H54 (cell line): Measurements from ENCODE around the gene TMEM80.
"Not testable (repeated sequence)": the region's sequence is repeated elsewhere in the genome, so short reads cannot be mapped to it uniquely, and the experiment has no call there.

Source experiments
- DNase-seq: peaks from one replicate; pipeline ENCODE4 v3.0.0; 2011; ENCODE audit warnings: low spot score, mixed read lengths; ENCODE audit not compliant: insufficient read length
- FAIRE-seq: peaks from 3 replicates; lab custom pipeline; 2011; peaks lifted over from hg19 to GRCh38; lab: Jason Lieb, UNC
- POLR2A ChIP-seq: IDR thresholded peaks from 2 replicates; pipeline ENCODE4 v1.6.1; 2011; ENCODE audit warnings: low read depth, mild to moderate bottlenecking, low read length

TMEM80 gene

DNA sequence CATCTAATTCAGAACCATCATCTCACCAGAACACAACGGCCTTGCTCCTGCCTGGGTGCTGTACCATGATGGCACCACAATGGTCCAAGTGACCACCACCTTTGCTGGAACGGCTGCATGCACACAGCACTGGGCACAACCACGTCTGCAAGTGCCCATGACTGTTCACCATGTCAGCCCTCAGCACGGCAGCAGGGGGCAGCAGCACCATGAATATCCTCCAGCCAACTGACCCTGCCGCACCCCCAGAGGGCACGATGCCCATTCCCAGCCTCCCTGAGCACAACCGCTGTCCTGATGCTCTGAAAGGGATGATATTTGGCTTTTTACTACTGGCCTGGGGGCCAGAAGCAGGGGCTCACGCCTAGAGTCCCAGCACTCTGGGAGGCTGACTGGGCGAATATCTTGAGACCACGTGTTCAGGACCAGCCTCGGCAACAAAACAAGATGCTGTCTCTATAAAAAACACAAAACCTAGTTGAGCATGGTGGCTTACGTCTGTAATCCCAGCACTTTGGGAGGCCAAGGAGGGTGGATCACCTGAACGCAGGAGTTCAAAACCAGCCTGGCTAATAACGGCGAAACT, 32.8 kb upstream of the TMEM80 start:
- DNase-seq (peak; percentile 85), FAIRE-seq (no peak)
- no peak for TF ChIP-seq POLR2A

GRCh38 chr11:665062-665703, 30.4 kb upstream of the TMEM80 start:
- no peak for TF ChIP-seq POLR2A
- no peak for DNase-seq
- no peak for FAIRE-seq

DNA sequence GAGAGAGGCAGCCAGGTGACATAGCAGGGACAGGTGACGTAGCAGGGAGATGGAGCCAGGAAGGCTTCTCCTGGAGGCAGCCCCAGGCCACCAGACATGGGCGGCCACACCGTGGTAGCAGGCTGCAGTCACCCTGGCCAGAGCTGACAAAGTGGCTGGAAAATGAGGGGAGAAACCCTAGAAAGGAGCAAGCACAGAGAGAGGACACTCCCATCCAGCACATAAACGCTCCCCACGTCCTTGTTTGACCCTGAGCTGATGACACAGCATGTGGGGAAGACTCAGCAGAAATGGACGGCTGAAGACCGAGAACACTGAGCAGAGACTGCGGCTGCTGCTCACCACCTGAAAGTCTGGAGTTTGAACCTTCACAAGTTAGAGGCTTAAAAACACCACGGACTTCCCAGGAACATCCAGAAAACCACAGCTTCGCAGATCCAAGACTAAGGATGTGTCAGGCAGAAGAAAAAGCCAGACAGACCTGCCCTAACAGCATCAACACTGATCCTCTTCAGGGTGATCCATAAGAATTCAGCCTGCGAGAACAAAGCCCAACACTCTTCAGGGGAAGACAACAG, 29.8 kb upstream of the TMEM80 start:
- FAIRE-seq (no peak), DNase-seq (no peak)
- no peak for TF ChIP-seq POLR2A

GRCh38 chr11:673866-674265, 21.8 kb upstream of the TMEM80 start:
- DNase-seq (no peak), FAIRE-seq (no peak)
- no peak for TF ChIP-seq POLR2A

DNA sequence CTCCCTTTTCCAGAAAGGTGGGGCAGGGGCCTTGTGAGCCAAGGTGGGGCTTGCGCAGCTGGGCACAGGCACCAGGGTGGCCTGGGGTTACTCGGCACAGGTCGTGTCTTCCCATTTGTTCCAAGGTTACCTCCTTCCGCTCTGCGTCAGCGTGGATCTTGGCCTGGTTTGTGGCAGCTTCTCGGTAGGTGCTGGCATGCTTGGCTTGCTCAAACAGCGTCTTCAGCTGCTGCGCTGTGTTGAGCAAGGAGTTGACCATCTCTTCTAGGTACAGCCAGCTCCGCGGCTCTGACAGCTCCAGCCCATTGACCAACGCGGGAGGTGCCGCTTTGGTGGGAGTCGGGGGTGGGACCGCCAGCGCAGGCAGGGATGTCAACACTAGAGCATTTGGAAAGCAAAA, 21.2 kb upstream of the TMEM80 start:
- FAIRE-seq (no peak), DNase-seq (no peak)
- TF ChIP-seq POLR2A = no peak

DNA sequence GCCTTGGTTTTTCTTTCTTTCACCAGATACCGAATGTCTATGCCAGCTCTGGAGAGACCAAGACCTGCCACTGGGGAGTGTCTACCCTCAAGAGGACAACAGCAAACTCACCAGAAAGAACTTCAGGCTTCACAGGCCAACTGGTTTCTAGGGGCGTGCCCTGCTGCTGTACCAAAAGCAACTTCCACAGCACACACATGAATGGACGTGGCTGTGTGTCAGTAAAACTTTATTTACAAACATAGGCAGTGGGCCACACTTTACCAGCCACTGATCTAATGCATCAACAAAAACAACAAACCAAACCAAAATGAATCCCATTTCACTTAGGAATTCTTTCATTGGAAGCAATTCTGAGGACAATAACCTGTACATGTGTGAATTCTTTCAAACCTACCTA, 17.3 kb upstream of the TMEM80 start:
- TF ChIP-seq POLR2A = no peak
- DNase-seq (no peak), FAIRE-seq (no peak)

- DNase-seq = no peak
- FAIRE-seq = no peak
- no peak for TF ChIP-seq POLR2A
Measured at GRCh38 chr11:679271-680207, 16.1 kb upstream of the TMEM80 start.

DNA sequence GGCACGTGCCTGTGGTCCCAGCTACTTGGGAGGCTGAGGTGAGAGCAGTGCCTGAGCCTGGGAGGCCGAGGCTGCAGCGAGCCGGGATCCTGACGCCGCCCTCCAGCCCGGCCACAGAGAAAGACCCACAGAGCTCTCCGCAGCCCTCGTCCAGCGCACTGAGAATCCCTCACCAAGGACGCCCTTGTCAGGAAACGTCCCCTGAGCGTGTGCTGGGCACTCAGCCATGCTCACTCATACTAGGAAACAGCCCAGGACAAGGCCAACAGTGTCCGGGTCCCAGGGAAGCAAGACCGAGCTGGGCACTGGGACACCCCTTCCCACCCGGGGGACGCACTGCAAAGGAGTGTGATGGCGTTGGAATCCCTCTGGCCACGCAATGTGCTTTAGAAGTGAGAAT, 15.1 kb upstream of the TMEM80 start:
- TF ChIP-seq POLR2A = no peak
- no peak for DNase-seq
- FAIRE-seq = no peak

GRCh38 chr11:680970-681369, 14.6 kb upstream of the TMEM80 start:
- TF ChIP-seq POLR2A = no peak
- no peak for FAIRE-seq
- DNase-seq = no peak

GRCh38 chr11:686451-687243, 9.0 kb upstream of the TMEM80 start:
- no peak for TF ChIP-seq POLR2A
- DNase-seq (no peak), FAIRE-seq (no peak)

DNA sequence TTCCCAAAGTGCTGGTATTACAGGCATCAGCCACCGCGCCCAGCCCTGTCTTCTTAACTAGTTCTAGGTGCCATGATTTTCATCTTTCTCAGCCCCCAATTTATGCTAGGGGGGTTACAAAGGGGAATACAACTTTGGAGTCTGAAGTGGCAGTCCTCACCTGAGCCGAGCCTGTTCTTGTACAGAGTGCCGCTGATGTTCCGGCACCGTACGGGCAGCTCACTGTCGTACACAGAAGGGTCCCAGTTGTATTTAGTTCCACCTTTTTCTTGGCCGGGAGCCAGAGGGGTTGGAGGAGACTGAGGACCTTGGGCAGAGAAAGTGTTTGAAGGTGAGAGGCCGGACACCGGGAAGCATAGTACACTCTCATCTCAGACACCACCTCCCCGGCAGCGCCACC, 7.9 kb upstream of the TMEM80 start:
- DNase-seq (no peak), FAIRE-seq (no peak)
- TF ChIP-seq POLR2A = no peak

- FAIRE-seq = no peak
- TF ChIP-seq POLR2A = no peak
- no peak for DNase-seq
Measured at GRCh38 chr11:688681-689080, 6.9 kb upstream of the TMEM80 start.

- no peak for DNase-seq
- no peak for TF ChIP-seq POLR2A
- no peak for FAIRE-seq
Measured at GRCh38 chr11:689625-690024, 6.0 kb upstream of the TMEM80 start.

GRCh38 chr11:690244-690643, 5.4 kb upstream of the TMEM80 start:
- FAIRE-seq, DNase-seq: not testable (repeated sequence)
